ENCODE data around the gene SLC38A3.

Gene SLC38A3

GRCh38 chr3:50269977-50270413, 64.9 kb downstream of the SLC38A3 start:
- no peak for DNase-seq

GRCh38 chr3:50270422-50271224, 65.6 kb downstream of the SLC38A3 start:
- no peak for DNase-seq
